Measurements from ENCODE around the gene MSH3. TPM values are rescaled to one million over a fixed set of nuclear protein-coding genes. Genes with fewer than 3 reads are reported as not detected.

The MSH3 gene
- total RNA-seq, 1 donor from 2014 or later: 11.0 TPM

- Histone ChIP-seq H3K9me3 (replicated peaks) (no peaks in the 10 kb centered on the region), H3K27ac (replicated peaks) (no peak overlapping the region), H3K27me3 (ENCODE audit: low read depth) (no peaks in the 10 kb centered on the region), H3K4me3 (no peak overlapping the region), H3K4me1 (no peaks in the 10 kb centered on the region), H3K36me3 (no peaks in the 10 kb centered on the region)
- intact Hi-C loops (cut with micrococcal nuclease): no loop called here
- no peak for DNase-seq
- no peak for TF ChIP-seq CTCF (IDR thresholded peaks at IDR 0.05; ENCODE audit: borderline replicate concordance)
These were observed 39.1 kb upstream of the MSH3 start for GRCh38 chr5:80615266-80615914.

- Histone ChIP-seq H3K4me3 (no peak overlapping the region), H3K36me3 (no peaks in the 10 kb centered on the region), H3K4me1 (no peaks in the 10 kb centered on the region), H3K27ac (replicated peaks) (no peak overlapping the region), H3K9me3 (replicated peaks) (no peaks in the 10 kb centered on the region), H3K27me3 (ENCODE audit: low read depth) (no peaks in the 10 kb centered on the region)
- TF ChIP-seq CTCF (IDR thresholded peaks at IDR 0.05; ENCODE audit: borderline replicate concordance): no peak
- no peak for DNase-seq
- intact Hi-C loops (cut with micrococcal nuclease): no loop called here
These were observed 36.0 kb upstream of the MSH3 start for GRCh38 chr5:80618438-80618837.

- no peak for DNase-seq
These were observed 35.4 kb upstream of the MSH3 start for GRCh38 chr5:80619086-80619485.

GRCh38 chr5:80620211-80620610 is 34.2 kb upstream of the MSH3 start:
- H3K27me3 ChIP-seq (ENCODE audit: low read depth): no peaks in the 10 kb centered on the region
- H3K36me3 ChIP-seq: no peaks in the 10 kb centered on the region
- H3K27ac ChIP-seq (replicated peaks): no peak overlapping the region
- no peaks in the 10 kb centered on the region for H3K9me3 ChIP-seq (replicated peaks)
- no peak for DNase-seq
- H3K4me1 ChIP-seq: no peaks in the 10 kb centered on the region
- no peak overlapping the region for H3K4me3 ChIP-seq
- TF ChIP-seq CTCF (IDR thresholded peaks at IDR 0.05; ENCODE audit: borderline replicate concordance): no peak
- intact Hi-C loops (cut with micrococcal nuclease): no loop called here

More at GRCh38 chr5:80619086-80619485, 35.4 kb upstream of the MSH3 start:
- Histone ChIP-seq H3K4me3 (no peak overlapping the region), H3K36me3 (no peaks in the 10 kb centered on the region), H3K27me3 (ENCODE audit: low read depth) (no peaks in the 10 kb centered on the region), H3K9me3 (replicated peaks) (no peaks in the 10 kb centered on the region), H3K4me1 (no peaks in the 10 kb centered on the region), H3K27ac (replicated peaks) (no peak overlapping the region)
- TF ChIP-seq CTCF (IDR thresholded peaks at IDR 0.05; ENCODE audit: borderline replicate concordance): no peak
- intact Hi-C loops (cut with micrococcal nuclease): no loop called here

- Histone ChIP-seq H3K27ac (replicated peaks) (no peak overlapping the region), H3K4me3 (no peak overlapping the region), H3K4me1 (no peaks in the 10 kb centered on the region), H3K36me3 (no peaks in the 10 kb centered on the region), H3K9me3 (replicated peaks) (no peaks in the 10 kb centered on the region), H3K27me3 (ENCODE audit: low read depth) (no peaks in the 10 kb centered on the region)
- no peak for TF ChIP-seq CTCF (IDR thresholded peaks at IDR 0.05; ENCODE audit: borderline replicate concordance)
- intact Hi-C loops (cut with micrococcal nuclease): no loop called here
- DNase-seq: no peak
These were observed 31.7 kb upstream of the MSH3 start for GRCh38 chr5:80622756-80623155.
